Naive B cell (primary cell): ENCODE measurements around the gene ANKIB1. TPM values are rescaled to one million over a fixed set of nuclear protein-coding genes. Genes with fewer than 3 reads are reported as not detected.

Experiments
- ATAC-seq, 2 donors: fragments of 150-1000 bp; cut with Tn5 transposase; 2 replicates each; pipeline ENCODE4 v1.10.0; 2021; ENCODE audit warnings: low read depth in 2 of 2, mild to moderate bottlenecking in 2 of 2, moderate library complexity in 2 of 2
- DNase-seq: peaks from one replicate; pipeline ENCODE4 v3.0.0; 2022
- H3K27ac Mint-ChIP-seq, 6 donors: one replicate each; pipeline ENCODE4 v1.8.0; 2020 to 2022; ENCODE audit warnings: mild to moderate bottlenecking in 6 of 6, mixed read lengths in 6 of 6, moderate library complexity in 5 of 6, inconsistent platforms in 2 of 6
- H3K27me3 Mint-ChIP-seq, 3 donors: one replicate each; pipeline ENCODE4 v1.8.0; 2021 to 2022; ENCODE audit warnings: mixed read lengths in 3 of 3, mild to moderate bottlenecking in 1 of 3
- H3K36me3 Mint-ChIP-seq, 2 donors: one replicate each; pipeline ENCODE4 v1.8.0; 2020 to 2022; ENCODE audit warnings: mixed read lengths in 2 of 2, inconsistent platforms in 1 of 2, mild to moderate bottlenecking in 1 of 2
- H3K4me1 Mint-ChIP-seq, 3 donors: one replicate each; pipeline ENCODE4 v1.8.0; 2020 to 2022; ENCODE audit warnings: mixed read lengths in 3 of 3, inconsistent platforms in 1 of 3, mild to moderate bottlenecking in 1 of 3, moderate library complexity in 1 of 3
- H3K4me3 Mint-ChIP-seq, 8 donors: one replicate each; pipeline ENCODE4 v1.8.0; 2020 to 2022; ENCODE audit warnings: mild to moderate bottlenecking in 8 of 8, mixed read lengths in 8 of 8, moderate library complexity in 8 of 8, inconsistent platforms in 2 of 8
- H3K9me3 Mint-ChIP-seq, 7 donors: one replicate each; pipeline ENCODE4 v1.8.0; 2020 to 2022; ENCODE audit warnings: mixed read lengths in 7 of 7, mild to moderate bottlenecking in 5 of 7, inconsistent platforms in 2 of 7, moderate library complexity in 1 of 7
- polyA plus RNA-seq, 6 donors: library from polyadenylated mRNA; unstranded; fragments of 300-500 nt; fragmentation: Illumina TruSeq; gene quantifications; one replicate each; pipeline ENCODE4 v1.2.3, GENCODE V29; 2021; ENCODE audit warnings: low read depth in 6 of 6

Gene ANKIB1
- polyA plus RNA-seq, result 10 to 100 TPM in 3 of 6 donors, 1 to 10 TPM in 3; 5.2 to 15.4 (median 9.8) TPM

GRCh38 chr7:92245487-92246359, at the start of gene ANKIB1, which contains the start of gene KRIT1:
Gene ANKIB1 (plus strand): TSS chr7:92245974. CDS start chr7:92294979, 49,005 bp downstream.
Gene KRIT1 (minus strand): TSS chr7:92245914. CDS start chr7:92242135, 3,779 bp downstream.
- Mint-ChIP-seq H3K36me3 (peaks cover 0 to 4% of the 10 kb centered on the region in 2 donors), H3K27ac (peak within 1 kb of the TSS; percentile 99 to 100 (median 99)), H3K4me3 (peak within 1 kb of the TSS; percentile 94 to 99 (median 96)), H3K4me1 (peaks cover 35 to 48% (median 37%) of the 10 kb centered on the region in 3 donors), H3K9me3 (no peaks in the 10 kb centered on the region), H3K27me3 (no peaks in the 10 kb centered on the region)
- ATAC-seq, result peak; percentile 85 to 86
- peak; percentile 85 for DNase-seq

GRCh38 chr7:92200791-92201190, 45.0 kb upstream of the ANKIB1 start:
- Mint-ChIP-seq H3K9me3 (peaks cover 0 to 4% (median 0%) of the 10 kb centered on the region in 7 donors), H3K4me3 (no peak overlapping the region), H3K36me3 (peaks cover 17% of the 10 kb centered on the region in 2 donors), H3K4me1 (no peaks in the 10 kb centered on the region), H3K27me3 (no peaks in the 10 kb centered on the region), H3K27ac (no peak overlapping the region)
- no peak for DNase-seq
- ATAC-seq, result no peak

GRCh38 chr7:92205987-92206386, 39.8 kb upstream of the ANKIB1 start:
- H3K27ac Mint-ChIP-seq, result peak overlapping the region in 1 of 6 donors; percentile 60
- no peak for ATAC-seq
- H3K27me3 Mint-ChIP-seq, result no peaks in the 10 kb centered on the region
- peaks cover 9 to 31% (median 25%) of the 10 kb centered on the region in 7 donors for H3K9me3 Mint-ChIP-seq
- H3K36me3 Mint-ChIP-seq, result peaks cover 54 to 55% of the 10 kb centered on the region in 2 donors
- H3K4me1 Mint-ChIP-seq, result peaks cover 7 to 11% (median 9%) of the 10 kb centered on the region in 3 donors
- DNase-seq, result no peak
- no peak overlapping the region for H3K4me3 Mint-ChIP-seq

- ATAC-seq, result no peak
- Mint-ChIP-seq H3K36me3 (peaks cover 61 to 62% of the 10 kb centered on the region in 2 donors), H3K27me3 (no peaks in the 10 kb centered on the region), H3K4me3 (no peak overlapping the region), H3K9me3 (peaks cover 12 to 31% (median 25%) of the 10 kb centered on the region in 7 donors), H3K4me1 (peaks cover 7 to 11% (median 9%) of the 10 kb centered on the region in 3 donors), H3K27ac (no peak overlapping the region)
- no peak for DNase-seq
Observed at GRCh38 chr7:92206672-92207071, 39.1 kb upstream of the ANKIB1 start.

GRCh38 chr7:92221766-92222165, 24.0 kb upstream of the ANKIB1 start:
- ATAC-seq (no peak), DNase-seq (no peak)
- H3K27me3 Mint-ChIP-seq, result no peaks in the 10 kb centered on the region
- H3K9me3 Mint-ChIP-seq, result no peaks in the 10 kb centered on the region
- H3K4me1 Mint-ChIP-seq, result no peaks in the 10 kb centered on the region
- H3K36me3 Mint-ChIP-seq, result peaks cover 18 to 35% of the 10 kb centered on the region in 2 donors
- no peak overlapping the region for H3K27ac Mint-ChIP-seq
- no peak overlapping the region for H3K4me3 Mint-ChIP-seq

GRCh38 chr7:92226981-92227380, 18.8 kb upstream of the ANKIB1 start:
- Mint-ChIP-seq H3K4me1 (no peaks in the 10 kb centered on the region), H3K27ac (no peak overlapping the region), H3K9me3 (peaks cover 0 to 5% (median 3%) of the 10 kb centered on the region in 7 donors), H3K27me3 (no peaks in the 10 kb centered on the region), H3K4me3 (no peak overlapping the region), H3K36me3 (peaks cover 34 to 45% of the 10 kb centered on the region in 2 donors)
- DNase-seq (no peak), ATAC-seq (no peak)

GRCh38 chr7:92228100-92228499, 17.7 kb upstream of the ANKIB1 start:
- H3K4me1 Mint-ChIP-seq, result no peaks in the 10 kb centered on the region
- H3K4me3 Mint-ChIP-seq, result peak overlapping the region in 1 of 8 donors; percentile 43
- DNase-seq (no peak), ATAC-seq (no peak)
- H3K9me3 Mint-ChIP-seq, result peaks cover 0 to 5% (median 3%) of the 10 kb centered on the region in 7 donors
- H3K27me3 Mint-ChIP-seq, result no peaks in the 10 kb centered on the region
- H3K27ac Mint-ChIP-seq, result no peak overlapping the region
- H3K36me3 Mint-ChIP-seq, result peaks cover 34 to 45% of the 10 kb centered on the region in 2 donors

GRCh38 chr7:92228742-92229141, 17.0 kb upstream of the ANKIB1 start:
- no peak for DNase-seq
- peaks cover 34 to 44% of the 10 kb centered on the region in 2 donors for H3K36me3 Mint-ChIP-seq
- H3K27me3 Mint-ChIP-seq, result no peaks in the 10 kb centered on the region
- H3K4me1 Mint-ChIP-seq, result no peaks in the 10 kb centered on the region
- H3K27ac Mint-ChIP-seq, result no peak overlapping the region
- H3K4me3 Mint-ChIP-seq, result no peak overlapping the region
- no peak for ATAC-seq
- peaks cover 0 to 5% (median 3%) of the 10 kb centered on the region in 7 donors for H3K9me3 Mint-ChIP-seq

GRCh38 chr7:92230547-92230946, 15.2 kb upstream of the ANKIB1 start:
- Mint-ChIP-seq H3K27ac (peak overlapping the region in 3 of 6 donors; percentile 4 to 54 (median 6)), H3K36me3 (peaks cover 34 to 47% of the 10 kb centered on the region in 2 donors), H3K4me1 (no peaks in the 10 kb centered on the region), H3K9me3 (peaks cover 0 to 5% (median 3%) of the 10 kb centered on the region in 7 donors), H3K4me3 (no peak overlapping the region), H3K27me3 (no peaks in the 10 kb centered on the region)
- no peak for DNase-seq
- ATAC-seq, result no peak

- no peak overlapping the region for H3K27ac Mint-ChIP-seq
- H3K9me3 Mint-ChIP-seq, result no peaks in the 10 kb centered on the region
- no peak for DNase-seq
- H3K36me3 Mint-ChIP-seq, result peaks cover 0 to 9% of the 10 kb centered on the region in 2 donors
- H3K27me3 Mint-ChIP-seq, result no peaks in the 10 kb centered on the region
- H3K4me1 Mint-ChIP-seq, result peaks cover 31 to 41% (median 32%) of the 10 kb centered on the region in 3 donors
- no peak for ATAC-seq
- H3K4me3 Mint-ChIP-seq, result peak overlapping the region in 1 of 8 donors; percentile 56
Observed at GRCh38 chr7:92242972-92243371, 2.8 kb upstream of the ANKIB1 start.

- H3K4me3 Mint-ChIP-seq, result peak overlapping the region; percentile 94 to 99 (median 96)
- peaks cover 35 to 48% (median 37%) of the 10 kb centered on the region in 3 donors for H3K4me1 Mint-ChIP-seq
- H3K27ac Mint-ChIP-seq, result peak overlapping the region; percentile 99 to 100 (median 99)
- no peaks in the 10 kb centered on the region for H3K9me3 Mint-ChIP-seq
- peaks cover 0 to 4% of the 10 kb centered on the region in 2 donors for H3K36me3 Mint-ChIP-seq
- DNase-seq (no peak), ATAC-seq (peak; percentile 7 to 14)
- H3K27me3 Mint-ChIP-seq, result no peaks in the 10 kb centered on the region
Observed at GRCh38 chr7:92244808-92245486, 827 bp upstream of the ANKIB1 start.

GRCh38 chr7:92246360-92247101, 757 bp downstream of the ANKIB1 start:
- ATAC-seq, result peak; percentile 25 to 29
- no peak for DNase-seq
- Mint-ChIP-seq H3K9me3 (no peaks in the 10 kb centered on the region), H3K36me3 (no peaks in the 10 kb centered on the region), H3K4me1 (peaks cover 38 to 48% (median 41%) of the 10 kb centered on the region in 3 donors), H3K4me3 (peak overlapping the region; percentile 90 to 96 (median 94)), H3K27ac (peak overlapping the region; percentile 64 to 99 (median 91)), H3K27me3 (no peaks in the 10 kb centered on the region)

GRCh38 chr7:92250603-92251002, 4.8 kb downstream of the ANKIB1 start:
- Mint-ChIP-seq H3K27me3 (no peaks in the 10 kb centered on the region), H3K4me1 (peaks cover 29 to 33% (median 31%) of the 10 kb centered on the region in 3 donors), H3K4me3 (peak overlapping the region in 1 of 8 donors; percentile 68), H3K36me3 (peaks cover 8 to 11% of the 10 kb centered on the region in 2 donors), H3K27ac (no peak overlapping the region), H3K9me3 (peaks cover 0 to 4% (median 0%) of the 10 kb centered on the region in 7 donors)
- no peak for DNase-seq
- no peak for ATAC-seq
